ENCODE data around the gene ZSWIM8.

- TF ChIP-seq CTCF (IDR thresholded peaks at IDR 0.05 in 2 of 3, conservative IDR thresholded peaks at IDR 0.05 in 1 of 3; ENCODE audit: control insufficient read depth in 2 of 3, extremely low read depth in 1 of 3, insufficient read depth in 1 of 3, low read depth in 3 of 3, low read length in 3 of 3) (no peak), TARDBP (IDR thresholded peaks at IDR 0.05; ENCODE audit: borderline replicate concordance) (no peak), EP300 (IDR thresholded peaks at IDR 0.05; ENCODE audit: borderline replicate concordance in 1 of 2, control insufficient read depth in 1 of 2, low read depth in 2 of 2, low read length in 2 of 2) (no peak), YY1 (IDR thresholded peaks at IDR 0.05; ENCODE audit: low read depth, low read length) (no peak), ZZZ3 (IDR thresholded peaks at IDR 0.05; ENCODE audit: control insufficient read depth, insufficient read length, low read depth) (no peak), ZNF274 (IDR thresholded peaks at IDR 0.05; ENCODE audit: insufficient read depth, insufficient read length) (no peak), POU2F2 (IDR thresholded peaks at IDR 0.05; ENCODE audit: borderline replicate concordance, low read depth, low read length) (no peak), EZH2 (IDR thresholded peaks at IDR 0.05; ENCODE audit: borderline replicate concordance, control insufficient read depth, low read depth, low read length) (no peak), SKIL (IDR thresholded peaks at IDR 0.05; ENCODE audit: low read depth, poor library complexity, severe bottlenecking) (no peak), RFX5 (IDR thresholded peaks at IDR 0.05; ENCODE audit: low read depth, low read length) (no peak), ETV6 (conservative IDR thresholded peaks at IDR 0.05 in 1 of 2, IDR thresholded peaks at IDR 0.05 in 1 of 2; ENCODE audit: borderline replicate concordance in 1 of 2, low read depth in 1 of 2) (no peak), ATF2 (IDR thresholded peaks at IDR 0.05; ENCODE audit: low read length) (no peak)
Observed at GRCh38 chr10:73823391-73823790, 38.0 kb downstream of the ZSWIM8 start.

All from GM12878 (cell line).